ENCODE results near the gene ZNF428.
"Not testable (repeated sequence)": the region's sequence is repeated elsewhere in the genome, so short reads cannot be mapped to it uniquely, and the experiment has no call there.

ZNF428 gene

DNA sequence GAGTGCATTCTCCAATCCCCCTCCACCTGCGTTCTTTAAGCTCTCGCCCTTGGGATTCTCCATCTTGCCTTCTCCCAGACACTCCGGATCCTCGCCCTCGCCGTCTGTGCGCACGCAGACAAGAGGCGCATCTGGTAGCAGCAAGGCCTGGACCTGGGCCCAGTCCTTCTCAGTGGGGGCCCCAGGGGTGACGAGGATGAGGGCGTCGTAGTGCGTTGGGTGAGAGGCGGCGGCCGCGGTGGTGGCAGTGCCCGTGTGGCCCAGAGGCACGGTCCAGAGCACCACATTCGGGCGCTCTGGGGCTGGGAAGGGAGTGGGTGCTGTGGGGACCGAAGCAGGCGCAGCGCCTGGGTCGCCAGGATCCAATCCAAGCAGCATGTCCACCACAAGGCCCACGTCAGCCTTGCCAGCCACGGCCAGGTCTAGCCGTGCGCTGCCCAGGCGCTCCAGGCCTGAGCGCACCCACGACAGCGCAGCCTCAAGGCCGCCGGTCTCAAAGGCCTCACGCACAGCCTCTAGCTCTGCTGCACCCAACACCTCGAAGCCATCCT, 26.6 kb downstream of the ZNF428 start:
- no peak for DNase-seq (ENCODE audit: low read depth)

DNA sequence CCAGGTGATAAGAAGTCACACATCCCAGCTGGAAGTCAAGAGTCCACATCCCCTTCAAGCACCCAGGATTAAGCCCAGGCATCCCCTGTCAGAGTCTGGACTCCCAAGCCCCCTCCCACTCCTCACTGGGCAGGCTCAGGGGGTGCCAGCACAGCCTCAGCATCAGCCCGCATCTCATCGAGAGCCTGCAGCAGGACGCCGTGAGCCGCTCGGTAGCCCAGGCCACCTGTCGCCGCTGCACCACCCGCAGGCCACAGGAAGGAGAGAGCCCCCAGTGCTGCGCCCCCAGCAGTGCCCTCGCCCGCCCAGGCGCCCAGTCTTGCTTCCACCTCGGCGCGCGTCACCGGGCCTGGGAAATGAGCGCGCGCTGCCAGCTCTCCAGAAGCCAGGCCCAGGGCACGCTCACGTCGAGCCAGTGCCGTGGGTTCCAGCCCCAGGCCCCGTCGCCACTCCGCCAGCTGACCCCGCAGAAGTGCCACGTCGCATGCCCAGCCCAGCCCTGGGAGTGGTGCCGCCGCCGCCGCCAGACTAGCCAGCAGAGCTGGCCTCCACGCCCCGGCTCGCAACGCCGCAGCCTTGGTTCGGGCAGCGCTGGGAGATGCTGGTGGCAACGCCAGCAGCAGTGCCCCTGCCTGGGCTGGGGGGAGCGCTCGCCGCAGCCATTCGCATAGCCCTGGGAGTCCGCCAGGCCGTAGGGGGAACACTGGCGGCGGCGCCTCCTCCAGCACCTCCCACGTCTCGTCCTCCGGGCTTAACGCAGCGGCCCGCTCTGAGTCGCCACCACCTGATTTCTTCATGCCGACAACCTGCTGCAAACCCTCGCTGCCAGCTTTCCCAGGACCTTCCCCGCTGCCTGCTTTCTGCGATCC, 27.3 kb downstream of the ZNF428 start:
- no peak for DNase-seq (ENCODE audit: low read depth)

DNA sequence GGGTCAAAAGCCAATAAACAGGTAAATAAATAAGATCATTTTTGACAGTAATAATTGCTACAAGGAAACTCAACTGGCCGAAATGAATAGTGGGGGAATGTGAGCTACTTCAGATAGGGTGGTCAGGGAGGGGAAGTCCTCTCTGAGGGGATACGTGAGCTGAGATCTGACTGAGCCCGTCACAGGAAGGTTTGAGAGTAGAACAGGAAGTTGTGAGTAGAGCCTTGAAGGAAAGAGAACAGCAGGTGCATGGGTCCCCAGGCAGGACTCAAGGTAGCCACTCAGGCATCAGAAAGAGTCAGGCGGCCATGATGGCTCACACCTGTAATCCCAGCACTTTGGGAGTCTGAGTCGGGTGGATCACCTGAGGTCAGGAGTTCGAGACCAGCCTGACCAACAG, 29.8 kb downstream of the ZNF428 start:
- DNase-seq (ENCODE audit: low read depth): no peak

- no peak for DNase-seq (ENCODE audit: low read depth)
Observed at GRCh38 chr19:43589277-43589676, 30.2 kb downstream of the ZNF428 start.

DNA sequence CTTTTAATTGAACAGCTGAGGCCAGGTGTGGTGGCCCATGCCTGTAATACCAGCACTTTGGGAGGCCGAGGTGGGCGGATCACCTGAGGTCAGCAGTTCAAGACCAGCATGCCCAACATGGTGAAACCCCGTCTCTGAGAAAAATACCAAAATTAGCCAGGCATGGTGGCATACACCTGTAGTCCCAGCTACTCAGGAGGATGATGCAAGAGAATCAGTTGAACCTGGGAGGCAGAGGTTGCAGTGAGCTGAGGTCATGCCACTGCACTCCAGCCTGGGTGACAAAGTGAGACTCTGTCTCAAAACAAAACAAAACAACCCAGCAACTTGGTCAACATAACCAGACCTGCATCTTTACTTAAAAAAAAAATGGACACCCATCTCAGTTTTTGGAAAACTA, 32.4 kb downstream of the ZNF428 start:
- DNase-seq (ENCODE audit: low read depth): not testable (repeated sequence)

- no peak for DNase-seq (ENCODE audit: low read depth)
Observed at GRCh38 chr19:43586346-43586745, 33.1 kb downstream of the ZNF428 start.

- DNase-seq (ENCODE audit: low read depth): no peak
Observed at GRCh38 chr19:43584484-43584883, 34.9 kb downstream of the ZNF428 start.

DNA sequence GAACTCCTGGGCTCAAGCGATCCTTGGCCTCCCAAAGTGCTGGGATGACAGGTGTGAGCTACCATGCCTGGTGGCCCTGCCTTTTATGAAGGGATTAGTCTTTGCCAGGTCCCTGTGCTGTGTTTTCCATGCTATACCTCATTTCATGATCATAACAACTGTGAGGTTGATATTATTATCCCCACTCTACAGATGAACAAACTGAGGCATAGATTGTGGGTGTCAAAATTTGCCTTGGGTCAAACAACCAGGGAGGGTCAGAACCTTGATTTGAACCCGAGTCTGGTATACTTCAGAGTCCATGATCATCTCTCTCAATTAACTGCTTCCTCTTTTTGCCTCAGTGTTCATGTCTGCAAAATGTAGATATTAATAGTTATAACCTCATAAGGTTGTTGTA, 36.9 kb downstream of the ZNF428 start:
- DNase-seq (ENCODE audit: low read depth): no peak

DNA sequence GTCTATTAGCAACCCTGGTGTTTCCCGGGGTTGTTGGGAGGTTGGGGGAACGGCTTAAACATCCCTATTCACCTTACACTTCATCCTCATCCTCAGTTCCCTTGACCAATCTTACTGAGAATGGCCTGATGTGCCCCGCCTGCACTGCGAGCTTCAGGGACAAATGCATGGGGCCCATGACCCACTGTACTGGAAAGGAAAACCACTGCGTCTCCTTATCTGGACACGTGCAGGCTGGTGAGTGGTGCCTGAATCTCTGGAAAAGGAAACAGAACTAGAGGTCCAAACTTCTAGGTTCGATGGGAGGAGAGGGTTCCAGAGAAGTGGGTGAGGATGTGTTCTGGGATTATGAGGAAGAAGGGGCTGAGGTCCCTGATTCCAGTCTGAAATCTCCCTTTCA, 38.0 kb downstream of the ZNF428 start:
- no peak for DNase-seq (ENCODE audit: low read depth)

GRCh38 chr19:43578787-43579186, 40.6 kb downstream of the ZNF428 start:
- no peak for DNase-seq (ENCODE audit: low read depth)

DNA sequence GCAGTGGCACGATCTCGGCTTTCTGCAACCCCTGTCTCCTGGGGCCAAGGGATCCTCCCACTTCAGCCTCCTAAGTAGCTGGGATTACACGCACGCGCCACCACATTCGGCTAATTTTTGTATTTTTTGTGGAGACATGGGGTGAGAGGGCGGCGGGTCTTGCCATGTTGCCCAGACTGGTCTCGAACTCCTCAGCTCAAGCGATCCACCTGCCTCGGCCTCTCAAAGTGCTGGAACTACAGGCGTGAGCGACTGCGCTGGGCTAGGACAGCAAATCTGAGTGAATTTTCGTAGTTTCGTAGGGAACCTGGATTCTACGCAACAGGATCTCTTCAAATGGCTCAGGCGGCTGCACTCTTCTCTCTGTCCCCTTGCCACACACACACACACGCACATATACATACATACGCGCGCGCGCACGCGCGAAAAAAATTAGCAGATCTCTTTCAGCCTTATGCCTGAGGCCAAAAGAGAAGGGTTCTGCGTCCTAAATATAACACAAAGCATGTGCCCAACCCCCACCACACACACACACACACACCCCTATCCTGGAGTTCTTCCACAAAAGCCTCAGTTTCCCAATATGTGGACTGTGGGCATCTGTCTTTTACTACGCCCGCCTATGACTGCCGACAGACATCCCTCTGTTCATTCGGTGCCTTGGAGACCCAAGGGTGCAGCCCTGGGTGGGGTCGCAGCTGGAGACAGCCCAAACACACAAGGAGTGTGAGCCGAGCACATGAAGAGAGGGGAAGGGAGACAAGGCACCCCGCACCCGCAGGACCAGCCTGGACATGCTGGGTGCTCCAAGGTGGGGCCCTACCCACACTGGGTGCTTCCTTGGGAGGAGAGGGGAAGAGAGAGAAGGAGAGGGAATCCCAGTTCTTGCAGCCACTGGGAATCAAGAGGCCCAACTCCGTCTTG, 43.2 kb downstream of the ZNF428 start:
- no peak for DNase-seq (ENCODE audit: low read depth)

DNA sequence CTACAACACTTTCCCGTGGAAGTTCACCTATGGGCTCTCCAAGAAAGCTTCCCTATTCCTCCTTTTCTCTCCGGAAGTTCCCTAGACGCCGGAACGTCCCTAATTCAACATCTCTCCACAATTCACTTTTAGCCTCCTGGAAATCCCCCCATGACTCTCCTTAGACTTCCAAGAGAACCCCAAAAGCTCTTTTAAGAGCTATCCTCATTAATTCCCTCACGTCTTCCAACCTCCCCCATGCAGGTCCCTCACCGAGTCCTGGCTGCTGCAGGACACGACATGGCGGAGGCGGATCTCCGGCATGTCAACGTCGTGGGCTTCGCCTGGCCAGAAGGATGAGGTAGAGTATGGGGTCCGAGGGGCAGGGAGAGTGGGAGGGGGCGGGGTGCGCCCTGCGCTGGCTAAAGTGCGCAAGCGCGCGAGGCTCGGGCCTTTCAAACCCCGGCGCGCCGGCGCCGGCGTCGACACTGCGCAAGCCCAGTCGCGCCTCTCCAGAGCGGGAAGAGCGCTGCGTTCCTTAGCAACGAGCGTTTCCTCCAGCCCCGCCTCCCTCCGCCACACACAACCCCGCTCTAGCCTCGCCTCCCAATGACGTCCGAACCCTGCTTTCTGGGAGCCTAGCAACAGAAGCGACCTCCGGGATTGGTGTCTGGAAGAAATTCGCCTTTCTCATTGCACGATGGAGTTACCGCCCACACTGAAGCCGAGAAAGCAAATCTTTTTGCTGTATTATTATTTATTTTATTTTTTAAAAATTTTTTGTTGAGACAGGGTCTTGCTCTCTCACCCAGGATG, 44.1 kb downstream of the ZNF428 start, which contains the start of the genes PINLYP and XRCC1:
TSS of gene PINLYP (plus strand) at position 646 of the 795 bp plus-strand sequence. CDS start 1,391 bp downstream, outside the sequence.
TSS of gene XRCC1 (minus strand) at position 372 of the 795 bp plus-strand sequence. CDS start at position 303, 69 bp downstream.
- peak; percentile 97 for DNase-seq (ENCODE audit: low read depth)

GRCh38 chr19:43574424-43575155, 44.8 kb downstream of the ZNF428 start:
- no peak for DNase-seq (ENCODE audit: low read depth)

GRCh38 chr19:43572171-43572588, 47.2 kb downstream of the ZNF428 start:
- no peak for DNase-seq (ENCODE audit: low read depth)

- no peak for DNase-seq (ENCODE audit: low read depth)
Observed at GRCh38 chr19:43570174-43570791, 49.1 kb downstream of the ZNF428 start.

DNA sequence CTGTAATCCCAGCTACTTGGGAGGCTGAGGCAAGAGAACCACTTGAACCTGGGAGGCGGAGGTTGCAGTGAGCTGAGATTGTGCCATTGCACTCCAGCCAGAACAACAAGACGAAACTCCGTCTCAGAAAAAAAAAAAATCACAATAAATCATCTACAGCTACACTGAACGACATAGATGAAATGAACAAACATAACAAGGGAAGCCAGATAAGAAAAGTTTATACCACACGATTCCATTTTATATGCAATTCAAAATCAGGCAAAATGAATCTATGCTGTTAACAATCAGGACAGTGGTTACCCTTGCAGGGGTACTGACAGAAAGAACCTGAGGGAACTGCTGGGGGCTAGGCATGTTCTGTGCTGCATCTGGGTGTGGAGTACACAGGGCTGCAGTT, 49.8 kb downstream of the ZNF428 start:
- no peak for DNase-seq (ENCODE audit: low read depth)

DNA sequence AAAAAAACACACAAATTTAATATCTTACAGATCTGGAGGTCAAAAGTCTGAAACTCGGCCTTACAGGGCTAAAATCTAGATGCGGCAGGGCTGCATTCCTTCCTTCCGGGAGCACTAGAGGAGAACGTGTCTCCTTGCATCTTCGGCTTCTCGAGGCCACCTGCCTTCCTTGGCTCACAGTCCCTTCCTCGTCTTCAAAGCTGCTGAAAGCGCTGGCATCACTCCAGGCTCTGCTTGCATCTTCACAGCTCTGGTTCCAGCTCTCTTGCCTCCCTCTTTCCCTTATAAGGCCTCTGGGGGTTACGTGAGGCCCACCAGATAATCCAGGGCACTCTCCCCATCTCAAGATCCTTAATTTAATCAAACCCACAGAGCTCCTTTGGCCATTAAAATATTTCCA, 54.6 kb downstream of the ZNF428 start:
- DNase-seq (ENCODE audit: low read depth): no peak

DNA sequence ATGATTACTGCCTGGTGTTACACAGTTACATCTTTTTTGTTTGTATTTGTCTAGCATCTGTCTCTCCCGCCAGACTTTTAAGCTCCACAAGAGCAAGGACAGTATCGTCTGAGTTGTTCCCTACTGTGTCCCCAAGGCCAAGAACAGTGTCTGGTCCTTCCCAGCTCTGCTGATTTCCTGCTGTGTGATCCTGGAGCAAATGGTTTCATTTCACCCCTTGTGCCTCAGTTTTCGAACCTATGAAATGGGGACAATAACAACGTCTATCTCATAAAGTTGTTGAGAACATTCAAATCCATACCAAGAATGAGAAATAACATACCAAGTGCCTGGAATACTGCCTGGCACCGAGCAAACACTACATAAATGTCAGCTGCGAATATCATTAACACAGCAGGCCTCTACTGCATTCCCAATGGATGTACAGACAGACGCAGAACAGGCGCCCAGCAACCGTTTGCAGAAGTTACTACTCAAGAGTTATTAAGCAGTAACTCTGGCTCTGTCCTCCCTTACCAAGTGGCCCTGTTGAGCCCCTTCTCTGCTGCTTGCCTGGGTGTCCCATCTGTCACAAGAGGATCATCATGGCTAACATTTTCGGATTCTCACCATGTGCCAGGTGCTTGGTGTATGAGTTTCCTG, 55.5 kb downstream of the ZNF428 start:
- DNase-seq (ENCODE audit: low read depth): no peak

DNA sequence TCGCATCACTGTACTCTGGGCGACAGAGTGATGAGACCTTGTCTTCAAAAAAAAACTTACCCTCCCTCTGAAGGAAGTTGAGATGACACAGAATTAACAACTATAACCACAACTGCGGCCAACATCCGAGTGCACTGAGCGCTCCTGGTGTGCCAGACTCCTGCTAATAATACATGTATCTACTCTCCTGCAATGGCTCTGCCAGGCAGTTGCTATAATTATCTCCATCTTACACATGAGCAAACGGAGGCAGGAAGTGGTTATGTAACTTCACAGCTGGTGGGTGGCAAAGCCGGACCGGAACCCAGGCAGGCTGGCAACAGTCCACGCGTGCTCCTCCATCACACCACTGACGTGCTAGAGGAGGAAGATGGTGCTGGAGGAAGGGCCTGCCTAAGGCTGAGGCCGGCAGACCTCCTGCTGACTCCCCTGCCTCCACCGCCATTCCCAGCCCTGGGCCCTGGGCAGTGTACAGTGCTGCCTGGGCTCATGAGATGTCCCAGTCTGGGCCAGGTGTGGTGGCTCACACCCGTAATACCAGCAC, 56.7 kb downstream of the ZNF428 start:
- DNase-seq (ENCODE audit: low read depth): peak; percentile 62
